A549 (cell line): ENCODE data around the gene TIMM17A. TPM values are rescaled to one million over a fixed set of nuclear protein-coding genes. Genes with fewer than 3 reads are reported as not detected.

Source experiments
- ATAC-seq, 2 experiments: fragments of 200-7000 bp in 1 of 2; fragments of >200 bp in 1 of 2; cut with Nextera tagmentation in 1 of 2; cut with Tn5 transposase in 1 of 2; 3 replicates each; pipeline versions ENCODE4 v1.8.0 to v1.9.1; 2018 to 2020; ENCODE audit warnings: mild to moderate bottlenecking in 1 of 2, moderate library complexity in 1 of 2
- CTCF ChIA-PET: fragments of 300-600 bp; sonication (Branson Sonifier 250); formaldehyde crosslinking; extraction: SDS; loops from one replicate; lab custom pipeline; 2021; ENCODE audit warnings: antibody characterized with exemption, inconsistent platforms; lab: Yijun Ruan, JAX
- POLR2A ChIA-PET: fragments of 350-600 bp; formaldehyde crosslinking; extraction: SDS; loops from one replicate; lab custom pipeline; 2021; ENCODE audit warnings: antibody characterized with exemption, inconsistent platforms; lab: Yijun Ruan, JAX
- DNase-seq, 2 experiments: peaks; one replicate each; pipeline versions ENCODE4 v3.0.0 to v3.0.0-alpha.2; 2011 to 2016; ENCODE audit warnings: low read depth in 1 of 2, low spot score in 1 of 2
- FAIRE-seq: peaks from 2 replicates; lab custom pipeline; 2011; peaks lifted over from hg19 to GRCh38; lab: Jason Lieb, UNC
- H3K27ac ChIP-seq, 2 experiments: fragments of >200 bp; sonication (Bioruptor Twin); formaldehyde crosslinking; 3 replicates each; pipeline ENCODE4 v1.5.1; 2016 to 2017
- H3K4me1 ChIP-seq: fragments of >200 bp; sonication (Bioruptor Twin); formaldehyde crosslinking; 3 replicates; pipeline ENCODE4 v1.6.1; 2016
- H3K4me2 ChIP-seq: fragments of >200 bp; sonication (Bioruptor Twin); formaldehyde crosslinking; 3 replicates; pipeline ENCODE4 v1.6.1; 2016
- H3K4me3 ChIP-seq: fragments of >200 bp; sonication (Bioruptor Twin); formaldehyde crosslinking; 3 replicates; pipeline ENCODE4 v1.5.1; 2016
- H3K9me3 ChIP-seq: fragments of >200 bp; sonication (Bioruptor Twin); formaldehyde crosslinking; 3 replicates; pipeline ENCODE4 v1.6.1; 2016
- ATOH8 ChIP-seq: fragments of 250-450 bp; sonication (Bioruptor Pico); IDR thresholded peaks from 2 replicates; pipeline ENCODE4 v1.5.0; 2020; ENCODE audit warnings: low read depth, mild to moderate bottlenecking, moderate library complexity
- CHD4 ChIP-seq: fragments of 200-600 bp; sonication (generic); IDR thresholded peaks from 2 replicates; pipeline ENCODE4 v1.6.1; 2016; ENCODE audit warnings: antibody characterized with exemption, mild to moderate bottlenecking, borderline replicate concordance
- CTCF ChIP-seq: fragments of >200 bp; sonication (Bioruptor Twin); formaldehyde crosslinking; IDR thresholded peaks from 3 replicates; pipeline ENCODE4 v1.5.1; 2016
- FOSB ChIP-seq: fragments of 250-450 bp; sonication (Bioruptor Pico); IDR thresholded peaks from 2 replicates; pipeline ENCODE4 v1.5.0; 2020; ENCODE audit warnings: mild to moderate bottlenecking, moderate library complexity
- HEYL ChIP-seq: fragments of 250-450 bp; sonication (Bioruptor Pico); IDR thresholded peaks from 2 replicates; pipeline ENCODE4 v1.8.0; 2021; ENCODE audit warnings: mild to moderate bottlenecking, moderate library complexity
- HOXA7 ChIP-seq: fragments of 250-450 bp; sonication (Bioruptor Pico); IDR thresholded peaks from 2 replicates; pipeline ENCODE4 v1.5.0; 2020; ENCODE audit warnings: mild to moderate bottlenecking, moderate library complexity
- HOXB13 ChIP-seq: fragments of 250-450 bp; sonication (Bioruptor Pico); IDR thresholded peaks from 2 replicates; pipeline ENCODE4 v1.5.0; 2020; ENCODE audit warnings: low read depth, mild to moderate bottlenecking, moderate library complexity
- JUN ChIP-seq, 2 experiments: fragments of >200 bp; sonication (Bioruptor Twin); formaldehyde crosslinking; IDR thresholded peaks; 2 replicates in 1 of 2; 3 replicates in 1 of 2; pipeline ENCODE4 v1.6.1; 2016 to 2017
- JUNB ChIP-seq: fragments of >200 bp; sonication (Bioruptor Twin); formaldehyde crosslinking; IDR thresholded peaks from 2 replicates; pipeline ENCODE4 v1.6.1; 2016
- PBX3 ChIP-seq: IDR thresholded peaks from 2 replicates; pipeline ENCODE4 v1.6.1; 2012
- POLR2A ChIP-seq: IDR thresholded peaks from 2 replicates; pipeline ENCODE4 v1.6.1; 2012; ENCODE audit warnings: mild to moderate bottlenecking, low read length
- RAD21 ChIP-seq, 2 experiments: fragments of >200 bp in 1 of 2; sonication (Bioruptor Twin) in 1 of 2; formaldehyde crosslinking in 1 of 2; IDR thresholded peaks in 1 of 2; conservative IDR thresholded peaks in 1 of 2; 2 replicates in 1 of 2; 3 replicates in 1 of 2; pipeline ENCODE4 v1.6.1; 2012 to 2018; ENCODE audit warnings: inconsistent platforms in 1 of 2
- RFX5 ChIP-seq: fragments of 450-650 bp; IDR thresholded peaks from 2 replicates; pipeline ENCODE4 v1.7.1; 2014; ENCODE audit warnings: antibody characterized with exemption, mild to moderate bottlenecking, moderate library complexity
- SMC3 ChIP-seq: fragments of >200 bp; sonication (Bioruptor Twin); formaldehyde crosslinking; IDR thresholded peaks from 3 replicates; pipeline ENCODE4 v1.6.1; 2018; ENCODE audit warnings: inconsistent platforms
- SREBF2 ChIP-seq: fragments of 450-650 bp; IDR thresholded peaks from 2 replicates; pipeline ENCODE4 v1.6.1; 2014; ENCODE audit warnings: mild to moderate bottlenecking, moderate library complexity
- TFCP2L1 ChIP-seq: fragments of 250-450 bp; sonication (Bioruptor Pico); IDR thresholded peaks from 2 replicates; pipeline ENCODE4 v1.5.0; 2021; ENCODE audit warnings: mild to moderate bottlenecking
- TP53 ChIP-seq: fragments of 250-450 bp; sonication (Bioruptor Pico); IDR thresholded peaks from 2 replicates; pipeline ENCODE4 v1.5.0; 2021; ENCODE audit warnings: mild to moderate bottlenecking, moderate library complexity
- ZNF302 ChIP-seq: fragments of 250-450 bp; sonication (Bioruptor Pico); IDR thresholded peaks from 2 replicates; pipeline ENCODE4 v1.9.0; 2021; ENCODE audit warnings: inconsistent platforms, mild to moderate bottlenecking, moderate library complexity
- ZSCAN20 ChIP-seq: fragments of 250-450 bp; sonication (Bioruptor Pico); IDR thresholded peaks from 2 replicates; pipeline ENCODE4 v1.8.0; 2022; ENCODE audit warnings: mild to moderate bottlenecking, moderate library complexity
- WGBS: methylation state at CpG from one replicate; pipeline ENCODE4 v1.1.6; 2017; ENCODE audit errors: missing lambda C conversion rate; 5-methylcytosine and 5-hydroxymethylcytosine counted together
- polyA plus RNA-seq, 4 experiments: library from polyadenylated mRNA; depleted of rRNA in 3 of 4; stranded (reverse); fragments of >200 nt; fragmentation: RNase III in 1 of 4; extraction: RNeasy Plus Mini Kit Qiagen cat#74134 plus additional on column Dnase treatment in 1 of 4; gene quantifications; 2 replicates in 3 of 4; 3 replicates in 1 of 4; pipeline ENCODE4 v1.2.3, GENCODE V29; 2011 to 2017
- TF ChIP-seq, protein P1 (sequence below): IDR thresholded peaks from 2 replicates; pipeline ENCODE4 v1.6.1; 2012
- TF ChIP-seq, protein P2 (sequence below): fragments of 250-450 bp; sonication (Bioruptor Pico); IDR thresholded peaks from 2 replicates; pipeline ENCODE4 v1.5.0; 2021; ENCODE audit warnings: mild to moderate bottlenecking, moderate library complexity, borderline replicate concordance

Gene TIMM17A
- polyA plus RNA-seq, 2 of the 4 experiments (the other 2 are of a cell fraction), result 127 to 134 TPM

- ChIA-PET POLR2A (no interaction called here), CTCF (interaction anchor here (12.2 kb wide), 1 partner anchor 52 kb away, joined by 124 read pairs; no protein-coding TSS in a partner anchor)
- no peak overlapping the region for H3K27ac ChIP-seq
- no peak for TF ChIP-seq FOSB
- TF ChIP-seq RFX5, result no peak
- TF ChIP-seq SREBF2, result no peak
- TF ChIP-seq CTCF, result no peak
- TF ChIP-seq, protein P1, sequence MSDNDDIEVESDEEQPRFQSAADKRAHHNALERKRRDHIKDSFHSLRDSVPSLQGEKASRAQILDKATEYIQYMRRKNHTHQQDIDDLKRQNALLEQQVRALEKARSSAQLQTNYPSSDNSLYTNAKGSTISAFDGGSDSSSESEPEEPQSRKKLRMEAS, result no peak
- TF ChIP-seq HOXA7 (CRISPR knock-in tag), result no peak
- TF ChIP-seq HEYL (CRISPR knock-in tag), result no peak
- no peak for TF ChIP-seq JUN (IDR thresholded peaks at IDR 0.05)
- TF ChIP-seq, protein P2, sequence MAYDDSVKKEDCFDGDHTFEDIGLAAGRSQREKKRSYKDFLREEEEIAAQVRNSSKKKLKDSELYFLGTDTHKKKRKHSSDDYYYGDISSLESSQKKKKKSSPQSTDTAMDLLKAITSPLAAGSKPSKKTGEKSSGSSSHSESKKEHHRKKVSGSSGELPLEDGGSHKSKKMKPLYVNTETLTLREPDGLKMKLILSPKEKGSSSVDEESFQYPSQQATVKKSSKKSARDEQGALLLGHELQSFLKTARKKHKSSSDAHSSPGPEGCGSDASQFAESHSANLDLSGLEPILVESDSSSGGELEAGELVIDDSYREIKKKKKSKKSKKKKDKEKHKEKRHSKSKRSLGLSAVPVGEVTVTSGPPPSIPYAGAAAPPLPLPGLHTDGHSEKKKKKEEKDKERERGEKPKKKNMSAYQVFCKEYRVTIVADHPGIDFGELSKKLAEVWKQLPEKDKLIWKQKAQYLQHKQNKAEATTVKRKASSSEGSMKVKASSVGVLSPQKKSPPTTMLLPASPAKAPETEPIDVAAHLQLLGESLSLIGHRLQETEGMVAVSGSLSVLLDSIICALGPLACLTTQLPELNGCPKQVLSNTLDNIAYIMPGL, result no peak
- no peak for TF ChIP-seq SMC3
- no peak for TF ChIP-seq ZNF302 (CRISPR knock-in tag)
- TF ChIP-seq TP53 (CRISPR knock-in tag), result no peak
- no peak for TF ChIP-seq POLR2A
- no peak for TF ChIP-seq HOXB13 (CRISPR knock-in tag)
- ATAC-seq (peak; percentile 47 to 67; a peak in 4 of 6 replicates), DNase-seq (no peak), FAIRE-seq (no peak)
- H3K9me3 ChIP-seq, result no peaks in the 10 kb centered on the region
- WGBS, result 17% methylated on average over 3 of the region's 3 CpGs
- H3K4me2 ChIP-seq, result no peak overlapping the region
- H3K4me3 ChIP-seq, result no peak overlapping the region
- H3K4me1 ChIP-seq, result no peaks in the 10 kb centered on the region
Measured at GRCh38 chr1:201947697-201948008, 7.7 kb upstream of the TIMM17A start.

DNA sequence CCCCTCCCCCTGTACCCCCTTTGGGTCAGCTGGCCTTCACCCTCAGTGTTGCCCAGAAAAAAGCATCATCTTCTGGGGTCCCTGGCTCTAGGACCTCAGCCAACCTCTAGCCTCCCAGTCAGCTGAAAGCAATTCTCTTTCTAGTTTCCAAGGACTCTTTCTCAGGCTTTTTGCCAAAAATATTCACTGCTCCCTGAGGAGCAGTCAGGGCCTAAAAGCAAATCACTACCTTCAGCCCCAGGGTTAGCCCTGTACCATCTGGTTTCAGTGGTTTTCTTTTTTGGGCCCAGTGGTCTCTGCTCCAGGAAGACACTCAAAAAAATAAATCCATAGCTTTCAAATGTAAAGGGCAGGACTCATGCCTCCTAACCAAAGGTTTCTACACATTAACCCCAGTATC is 5.8 kb upstream of the TIMM17A start:
- ChIA-PET CTCF (interaction anchor here (0.8 to 12.2 kb wide), 7 partner anchors 8 to 186 kb away, joined by 3 to 124 read pairs (median 4); no protein-coding TSS in a partner anchor), POLR2A (no interaction called here)
- Histone ChIP-seq H3K4me1 (no peaks in the 10 kb centered on the region), H3K9me3 (no peaks in the 10 kb centered on the region), H3K4me3 (no peak overlapping the region), H3K27ac (no peak overlapping the region), H3K4me2 (no peak overlapping the region)
- FAIRE-seq, result no peak
- no peak for TF ChIP-seq SMC3
- no peak for TF ChIP-seq TP53 (CRISPR knock-in tag)
- DNase-seq, result no peak
- ATAC-seq, result no peak

DNA sequence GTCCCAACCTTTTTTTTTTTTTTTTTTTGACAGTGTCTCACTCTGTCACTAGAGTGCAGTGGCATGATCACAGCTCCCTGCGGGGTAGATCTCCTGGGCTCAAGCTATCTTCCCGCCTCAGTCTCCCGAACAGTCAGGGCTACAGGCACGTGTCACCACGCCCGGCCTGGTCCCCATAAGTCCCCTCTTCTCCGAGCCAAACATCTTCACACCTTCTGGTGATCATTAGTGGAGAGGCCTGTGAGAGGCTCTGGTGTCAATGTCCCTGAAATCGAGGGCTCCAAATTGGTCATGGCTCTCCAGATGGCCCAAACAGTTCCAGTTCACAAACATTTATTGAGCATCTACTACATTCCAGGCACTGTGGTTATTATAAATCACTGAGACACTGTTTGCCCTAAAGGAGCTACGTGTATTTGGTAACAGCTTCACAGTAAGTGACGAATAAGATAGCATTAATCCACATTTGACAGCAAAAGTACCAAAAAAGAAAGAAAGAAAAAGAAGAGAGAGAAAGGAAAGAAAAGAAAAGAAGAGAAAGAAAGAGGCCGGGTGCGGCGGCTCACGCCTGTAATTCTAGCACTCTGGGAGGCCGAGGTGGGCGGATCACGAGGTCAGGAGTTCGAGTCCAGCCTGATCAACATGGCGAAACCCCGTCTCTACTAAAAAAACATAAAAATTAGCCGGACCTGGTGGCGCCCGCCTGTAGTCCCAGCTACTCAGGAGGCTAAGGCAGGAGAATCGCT is 867 bp upstream of the TIMM17A start:
- WGBS, result 54% methylated on average over 24 of the region's 24 CpGs
- ChIA-PET POLR2A (interaction anchor here (0.6 to 1.8 kb wide), 11 partner anchors 8 to 84 kb away, joined by 3 to 16 read pairs (median 6); partner anchors contain the start of genes LMOD1 and RNPEP), CTCF (interaction anchor here (1.0 to 12.2 kb wide), 10 partner anchors 8 to 181 kb away, joined by 3 to 124 read pairs (median 4); partner anchors contain the start of genes LMOD1 and RNPEP)
- H3K4me3 ChIP-seq, result peak overlapping the region; percentile 96
- H3K9me3 ChIP-seq, result no peaks in the 10 kb centered on the region
- H3K4me1 ChIP-seq, result peaks cover 12% of the 10 kb centered on the region; the same call in 2 of the 3 replicates
- no peak for DNase-seq
- ATAC-seq, result peak in 1 of 2 experiments; percentile 10; a peak in 3 of 6 replicates
- TF ChIP-seq TFCP2L1 (CRISPR knock-in tag), result no peak
- TF ChIP-seq ATOH8 (CRISPR knock-in tag), result no peak
- no peak for TF ChIP-seq PBX3
- TF ChIP-seq CHD4, result no peak; the same call in 1 of the 2 replicates
- TF ChIP-seq JUNB, result no peak
- no peak for TF ChIP-seq ZSCAN20 (CRISPR knock-in tag)
- TF ChIP-seq RAD21 (conservative IDR thresholded peaks at IDR 0.05 in 1 of 2, IDR thresholded peaks at IDR 0.05 in 1 of 2), result no peak
- TF ChIP-seq SMC3, result no peak
- peak overlapping the region; percentile 72 for H3K4me2 ChIP-seq
- no peak for FAIRE-seq
- peak overlapping the region; percentile 91 to 93 for H3K27ac ChIP-seq
